GM21526 (cell line): ENCODE data around the gene RHOV.
A peak's percentile ranks its signal among the peaks of the same experiment; 100 is the strongest.

Source experiments
- ATAC-seq: cut with Tn5 transposase; IDR thresholded peaks from one replicate; pipeline ENCODE4 v1.9.1; 2021; ENCODE audit warnings: moderate library complexity; ENCODE audit not compliant: unreplicated experiment, low FRiP score

Gene RHOV

DNA sequence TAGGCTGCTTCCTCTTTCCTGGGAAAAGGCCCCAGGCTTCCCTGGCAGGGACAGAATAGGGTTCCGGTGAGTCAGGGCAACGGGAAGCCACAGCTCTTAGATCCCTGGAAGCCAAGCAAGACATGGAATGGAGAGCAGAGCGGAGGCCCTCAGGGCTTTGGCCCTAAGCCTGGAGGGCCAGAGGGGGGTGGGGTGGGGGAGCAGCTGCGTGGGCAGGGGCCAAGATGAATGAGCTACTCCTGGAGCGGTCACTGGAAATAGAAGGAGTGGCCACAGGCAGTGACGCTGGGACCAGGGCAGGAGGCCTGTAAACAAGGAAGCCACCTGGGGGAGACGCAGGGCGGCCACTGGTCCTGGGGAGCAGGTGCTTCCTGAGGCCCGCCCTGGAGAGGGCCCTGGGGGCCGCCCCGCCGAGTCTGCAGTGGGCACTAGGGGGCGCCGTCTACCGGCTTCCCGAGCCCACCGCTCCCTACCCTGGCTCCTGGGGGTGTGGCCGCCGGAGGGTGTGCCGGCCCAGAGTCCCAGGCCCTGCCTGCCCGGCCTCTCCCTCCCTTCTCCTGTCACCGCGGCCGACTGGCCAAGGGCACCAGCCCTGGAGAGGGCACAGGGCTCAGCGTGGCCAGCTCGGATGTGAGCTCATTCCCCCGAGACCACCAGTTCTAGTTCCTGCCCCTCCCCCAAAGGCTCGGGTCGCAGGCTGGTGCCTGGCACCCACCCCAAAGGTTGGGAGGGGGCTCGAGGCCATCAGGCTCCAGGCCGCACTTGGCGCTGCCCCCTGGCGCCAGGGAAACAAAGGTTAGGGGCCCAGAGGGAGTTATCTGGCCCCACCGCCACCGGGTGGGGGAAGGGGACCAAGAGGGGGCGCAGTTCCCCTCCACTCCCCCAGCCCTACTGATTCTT is 32.3 kb upstream of the RHOV start:
- ATAC-seq = peak; percentile 44

GRCh38 chr15:40904552-40905201 is 30.6 kb upstream of the RHOV start:
- ATAC-seq = no peak

GRCh38 chr15:40902605-40903561 is 28.8 kb upstream of the RHOV start:
- ATAC-seq = no peak

DNA sequence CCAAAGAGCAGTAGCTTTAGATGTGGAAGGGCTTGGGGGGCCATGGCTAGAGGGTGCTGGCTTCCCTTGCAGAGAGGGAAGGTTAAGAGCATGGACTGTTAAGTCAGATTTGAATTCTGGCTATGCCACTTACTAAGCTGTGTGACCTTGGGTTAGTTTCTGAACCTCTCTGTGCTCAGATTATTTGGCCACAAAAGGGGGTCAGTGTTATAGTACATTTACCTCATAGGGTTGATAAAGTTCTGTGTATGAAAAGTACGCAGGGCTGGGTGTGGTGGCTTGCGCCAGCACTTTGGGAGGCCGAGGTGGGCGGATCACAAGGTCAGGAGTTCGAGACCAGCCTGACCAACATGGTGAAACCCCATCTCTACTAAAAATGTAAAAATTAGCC is 27.0 kb upstream of the RHOV start:
- ATAC-seq = no peak

- no peak for ATAC-seq
Observed at GRCh38 chr15:40900256-40901052, 26.4 kb upstream of the RHOV start.

DNA sequence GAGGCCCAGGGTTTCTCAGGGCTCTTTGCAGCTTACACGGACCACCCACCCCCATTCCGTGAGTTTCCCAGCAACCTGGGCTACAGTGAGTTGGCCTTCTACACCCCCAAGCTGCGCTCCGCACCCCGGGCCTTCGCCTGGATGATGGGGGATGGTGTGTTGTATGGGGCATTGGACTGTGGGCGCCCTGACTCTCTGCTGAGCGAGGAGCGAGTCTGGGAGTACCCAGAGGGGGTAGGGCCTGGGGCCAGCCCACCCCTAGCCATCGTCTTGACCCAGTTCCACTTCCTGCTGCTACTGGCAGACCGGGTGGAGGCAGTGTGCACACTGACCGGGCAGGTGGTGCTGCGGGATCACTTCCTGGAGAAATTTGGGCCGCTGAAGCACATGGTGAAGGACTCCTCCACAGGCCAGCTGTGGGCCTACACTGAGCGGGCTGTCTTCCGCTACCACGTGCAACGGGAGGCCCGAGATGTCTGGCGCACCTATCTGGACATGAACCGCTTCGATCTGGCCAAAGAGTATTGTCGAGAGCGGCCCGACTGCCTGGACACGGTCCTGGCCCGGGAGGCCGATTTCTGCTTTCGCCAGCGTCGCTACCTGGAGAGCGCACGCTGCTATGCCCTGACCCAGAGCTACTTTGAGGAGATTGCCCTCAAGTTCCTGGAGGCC is 25.6 kb upstream of the RHOV start:
- no peak for ATAC-seq

- peak; percentile 31 for ATAC-seq
Observed at GRCh38 chr15:40894681-40895448, 20.8 kb upstream of the RHOV start.

DNA sequence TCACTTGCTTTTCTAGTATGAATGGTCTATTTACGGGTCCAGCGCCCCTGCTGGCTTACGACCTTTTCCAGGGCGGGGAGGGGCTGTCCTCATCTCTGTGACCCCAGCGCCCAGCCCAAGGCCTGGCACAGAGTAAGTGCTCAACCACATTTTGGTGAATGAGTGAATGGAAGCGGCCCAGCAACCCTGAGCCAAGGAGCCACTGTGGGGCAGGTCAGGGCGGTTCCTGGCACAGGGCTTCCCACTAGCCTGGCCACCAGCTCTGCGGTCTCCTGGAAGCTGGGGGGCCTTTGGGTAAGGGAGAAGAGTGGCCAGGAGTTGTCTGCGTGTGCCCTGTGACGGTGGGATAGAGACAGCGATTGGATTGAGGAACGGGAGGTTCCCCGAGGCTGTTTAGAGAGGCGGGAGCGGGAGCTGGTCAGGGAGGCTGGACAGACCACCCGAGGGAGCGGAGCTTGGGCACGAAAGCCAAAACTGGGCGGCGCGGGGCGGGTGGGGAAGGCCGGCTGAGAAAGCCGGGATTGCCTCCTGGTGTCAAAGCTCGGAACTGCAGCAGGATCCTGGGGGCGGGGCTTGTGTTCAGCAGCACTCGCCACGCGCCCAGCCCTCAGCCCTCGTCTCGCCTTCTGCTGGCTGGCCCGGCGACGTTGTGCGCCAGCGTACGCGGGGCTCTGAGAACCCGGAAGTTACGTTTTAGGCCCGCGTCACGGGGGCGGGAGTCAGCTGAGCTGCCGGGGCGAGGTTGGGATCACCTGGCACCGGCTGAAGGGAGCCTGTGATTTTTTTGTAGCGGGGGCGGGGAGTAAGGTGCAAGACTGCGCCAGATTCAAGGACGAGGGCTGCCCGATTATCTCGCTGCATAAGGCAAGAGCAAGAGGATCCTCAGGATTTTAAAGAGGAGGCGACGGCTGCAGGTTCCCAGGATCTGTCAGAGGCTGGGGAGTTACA is 20.0 kb upstream of the RHOV start, which contains the start of gene VPS18:
VPS18 (plus strand) TSS at position 718 of the 948 bp plus-strand sequence. CDS start 319 bp downstream, outside the sequence.
- ATAC-seq = peak; percentile 79

DNA sequence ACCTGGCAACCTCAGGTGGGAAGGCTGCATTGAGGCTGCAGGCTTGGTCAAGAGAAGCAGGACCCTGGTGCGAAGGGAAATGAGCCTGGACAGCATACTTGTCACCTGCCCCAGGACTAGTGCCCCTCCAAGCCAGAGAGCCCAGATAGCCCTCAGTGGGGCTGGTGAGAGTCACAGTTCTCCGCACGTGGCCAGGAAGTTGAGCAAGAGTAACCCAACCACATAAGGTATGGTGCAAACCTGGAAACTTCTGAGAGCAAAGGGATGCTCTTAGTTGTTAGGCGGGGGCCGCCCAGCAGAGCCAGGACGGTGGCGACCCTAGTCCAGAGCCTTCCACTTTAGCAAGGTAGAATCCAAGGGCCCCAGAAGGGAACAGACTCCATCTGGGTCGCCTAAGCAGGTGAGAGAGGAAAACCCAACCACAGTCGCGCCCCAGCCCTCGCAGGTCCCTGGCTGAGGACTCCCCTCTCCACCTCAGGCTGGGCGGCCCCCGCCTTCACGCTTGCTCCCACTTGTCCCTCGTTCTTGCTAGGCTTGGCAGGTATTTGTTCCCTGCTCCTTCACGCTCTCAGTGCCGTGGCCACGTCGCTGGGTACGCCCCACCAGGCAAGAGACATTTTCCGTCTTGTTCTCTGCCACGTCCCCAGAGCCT is 19.1 kb upstream of the RHOV start:
- no peak for ATAC-seq

DNA sequence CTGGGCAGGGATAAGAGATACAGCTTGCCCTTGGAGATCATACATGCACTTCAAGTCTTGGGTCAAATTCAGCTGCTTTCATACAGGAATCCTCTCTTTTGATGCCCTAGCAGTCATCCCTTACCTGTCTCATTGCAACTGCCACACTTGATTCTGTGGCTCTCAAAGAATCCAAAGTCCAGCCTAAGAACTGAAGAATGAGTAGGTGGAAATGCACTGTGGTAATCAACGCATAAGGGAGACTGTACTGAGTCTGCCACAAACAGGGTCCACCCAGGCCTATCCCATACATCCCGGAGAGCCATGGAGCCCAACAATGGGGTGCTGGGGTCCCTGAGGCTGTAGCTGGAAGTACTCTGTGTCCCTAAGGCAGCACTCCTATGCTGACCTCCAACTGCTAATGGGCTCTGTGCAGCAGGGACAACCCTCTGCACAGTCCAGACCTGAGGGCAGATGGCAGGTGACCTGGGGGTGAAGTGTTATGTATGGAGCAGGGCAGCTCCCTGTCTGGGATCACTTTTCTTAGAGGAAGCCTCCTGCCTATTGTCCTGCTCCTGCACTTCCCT is 18.5 kb upstream of the RHOV start:
- no peak for ATAC-seq

- ATAC-seq = no peak
Observed at GRCh38 chr15:40891810-40892446, 17.9 kb upstream of the RHOV start.

DNA sequence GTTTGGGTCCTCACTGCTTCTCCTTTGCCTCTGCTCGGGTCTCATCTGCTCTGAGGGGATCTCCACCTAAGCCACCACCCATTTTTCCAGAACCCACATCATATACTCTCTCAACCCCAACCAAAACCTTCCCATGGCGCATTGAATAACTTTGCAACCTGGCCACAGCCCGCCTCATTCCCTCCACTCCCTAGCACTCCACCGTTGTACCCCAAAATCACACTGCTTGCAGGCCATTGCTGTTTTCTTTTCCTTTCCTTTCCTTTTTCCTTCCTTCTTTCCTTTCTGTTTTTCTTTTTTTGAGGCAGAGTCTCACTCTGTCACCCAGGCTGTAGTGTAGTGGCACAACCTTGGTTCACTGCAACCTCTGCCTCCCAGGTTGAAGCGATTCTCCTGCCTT is 17.1 kb upstream of the RHOV start:
- ATAC-seq = no peak

- ATAC-seq = no peak
Observed at GRCh38 chr15:40889112-40889511, 15.1 kb upstream of the RHOV start.

DNA sequence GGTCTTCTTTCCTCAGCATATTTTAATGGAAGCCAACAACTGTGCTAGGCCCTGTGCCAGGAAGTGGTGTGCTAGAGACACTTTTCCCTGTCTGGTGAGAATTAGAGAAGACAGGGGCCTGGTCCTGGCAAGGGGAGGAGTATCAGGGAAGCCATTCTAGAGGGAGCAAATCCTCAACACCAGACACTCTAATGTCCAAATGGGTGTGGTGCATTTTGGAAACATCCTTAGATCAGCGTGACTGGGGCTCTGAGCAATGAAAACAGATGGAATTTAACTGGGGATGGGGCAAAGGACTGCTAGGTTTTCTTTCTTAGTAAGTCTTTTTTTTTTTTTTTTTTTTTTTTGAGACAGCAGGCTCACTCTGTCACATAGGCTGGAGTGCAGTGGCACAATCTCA is 12.6 kb upstream of the RHOV start:
- ATAC-seq = no peak

DNA sequence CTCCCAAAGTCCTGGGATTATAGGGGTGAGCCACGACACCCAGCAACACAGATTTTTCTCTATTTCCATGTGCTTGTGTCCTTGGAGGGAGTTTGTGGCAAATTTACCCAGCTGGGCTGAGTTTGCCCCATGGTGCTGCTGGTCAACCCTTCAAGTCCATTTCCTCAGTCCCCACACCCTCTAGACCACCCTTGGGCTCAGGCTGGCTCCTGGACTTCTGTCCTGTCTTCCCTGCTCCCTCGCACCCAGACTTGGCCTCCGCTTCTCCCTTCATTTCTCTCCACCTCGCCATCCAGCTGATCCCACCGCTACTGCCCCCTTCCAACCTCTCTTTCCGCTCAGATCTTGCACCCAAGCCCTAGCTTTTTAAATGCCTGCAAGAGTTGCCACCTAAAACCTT is 7.3 kb upstream of the RHOV start:
- ATAC-seq = no peak

DNA sequence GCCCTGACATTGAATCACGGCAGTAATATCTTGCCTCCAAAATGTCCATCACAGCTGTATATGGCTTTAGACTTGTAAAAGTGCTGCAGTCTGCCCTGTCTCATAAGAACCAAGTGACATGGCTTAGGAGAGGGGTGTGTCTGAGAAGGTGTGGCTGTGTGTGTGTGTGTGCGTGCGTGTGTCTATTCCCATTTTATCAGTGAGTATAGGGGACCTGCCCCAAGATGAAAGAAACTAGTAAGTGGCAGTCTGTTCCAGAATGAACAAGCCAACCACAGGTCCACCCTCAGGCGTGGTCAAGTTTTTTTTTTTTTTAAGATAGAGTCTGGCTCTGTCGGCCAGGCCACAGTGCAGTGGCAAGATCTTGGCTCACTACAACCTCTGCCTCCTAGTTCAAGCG is 5.6 kb upstream of the RHOV start:
- no peak for ATAC-seq
